Activated CD4-positive, alpha-beta T cell treated with anti-CD3 and anti-CD28 coated beads for 4 hours (primary cell): ENCODE data around the gene CIAO2A.
"Not testable (repeated sequence)": the region's sequence is repeated elsewhere in the genome, so short reads cannot be mapped to it uniquely, and the experiment has no call there.

Source experiments
- DNase-seq, 2 donors: peaks; one replicate each; pipeline ENCODE4 v3.0.0-alpha.2; 2020

Gene CIAO2A

GRCh38 chr15:64070965-64071851, 22.4 kb downstream of the CIAO2A start:
- no peak for DNase-seq

- no peak for DNase-seq
These were observed 23.5 kb downstream of the CIAO2A start for GRCh38 chr15:64070106-64070505.

- no peak for DNase-seq
These were observed 25.5 kb downstream of the CIAO2A start for GRCh38 chr15:64068133-64068532.

GRCh38 chr15:64067564-64068030, 26.0 kb downstream of the CIAO2A start:
- DNase-seq = peak; percentile 52 to 71

DNA sequence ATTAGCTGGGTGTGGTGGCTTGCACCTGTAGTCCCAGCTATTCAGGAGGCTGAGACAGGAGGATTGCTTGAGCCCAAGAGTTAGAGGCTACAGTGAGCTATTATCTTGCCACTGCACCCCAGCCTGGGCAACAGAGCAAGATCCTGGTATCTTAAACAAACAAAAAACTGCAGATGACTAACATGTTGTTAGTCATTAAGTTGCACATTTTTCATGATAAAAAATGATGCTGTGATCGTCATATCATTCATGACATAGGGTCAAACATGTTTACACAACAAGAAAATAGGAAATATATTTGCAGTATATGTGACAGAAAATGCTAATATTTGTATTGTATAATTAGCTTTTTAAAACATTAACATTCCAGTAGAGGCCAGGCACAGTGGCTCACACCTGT, 27.2 kb downstream of the CIAO2A start:
- no peak for DNase-seq

GRCh38 chr15:64060716-64061115, 32.9 kb downstream of the CIAO2A start:
- DNase-seq = no peak

- DNase-seq = not testable (repeated sequence)
These were observed 34.5 kb downstream of the CIAO2A start for GRCh38 chr15:64059104-64059503.

GRCh38 chr15:64058279-64058678, 35.4 kb downstream of the CIAO2A start:
- no peak for DNase-seq

GRCh38 chr15:64053674-64054073, 40.0 kb downstream of the CIAO2A start:
- DNase-seq = not testable (repeated sequence)

- no peak for DNase-seq
These were observed 40.6 kb downstream of the CIAO2A start for GRCh38 chr15:64052925-64053491.

DNA sequence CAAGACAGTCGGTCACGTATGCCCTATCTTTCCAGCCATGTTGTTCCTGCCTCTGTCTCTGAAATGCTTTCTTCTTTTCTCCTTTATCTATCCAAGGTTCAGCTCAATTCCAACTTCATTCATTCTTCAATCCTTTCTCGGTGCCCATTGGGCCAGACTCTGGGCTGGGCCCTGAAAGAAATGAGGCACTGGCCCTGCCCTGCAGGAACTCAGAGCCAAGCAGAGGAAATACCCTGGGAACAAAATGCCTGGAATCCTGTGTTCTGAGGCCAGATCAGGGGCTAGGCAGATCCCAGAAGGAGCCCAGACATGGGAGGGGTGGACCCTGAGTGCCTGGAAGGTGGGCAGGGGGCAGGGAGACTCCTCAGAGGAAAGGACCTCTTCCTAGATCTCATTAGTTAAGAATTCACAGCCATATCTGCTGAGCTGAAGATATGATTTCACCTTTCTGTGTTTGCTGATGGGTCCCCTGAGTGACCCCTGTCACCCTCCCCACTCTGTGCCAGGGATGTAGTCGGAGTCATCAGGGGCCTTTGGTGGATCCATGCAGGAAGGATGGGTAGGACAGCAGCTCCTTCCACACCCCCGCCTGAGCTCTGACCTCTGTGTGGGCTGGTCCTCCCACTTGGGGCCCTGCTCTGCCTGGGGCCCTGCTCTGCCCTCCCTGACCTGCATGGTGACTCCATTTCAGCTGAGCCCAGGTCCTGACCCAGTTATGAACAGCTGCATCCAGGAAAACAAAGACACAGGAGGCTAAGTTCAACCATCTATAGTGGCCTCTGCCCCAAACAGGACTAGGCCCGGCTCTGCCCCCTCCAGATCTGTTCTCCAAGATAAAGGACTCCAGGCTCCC, 42.0 kb downstream of the CIAO2A start:
- no peak for DNase-seq

DNA sequence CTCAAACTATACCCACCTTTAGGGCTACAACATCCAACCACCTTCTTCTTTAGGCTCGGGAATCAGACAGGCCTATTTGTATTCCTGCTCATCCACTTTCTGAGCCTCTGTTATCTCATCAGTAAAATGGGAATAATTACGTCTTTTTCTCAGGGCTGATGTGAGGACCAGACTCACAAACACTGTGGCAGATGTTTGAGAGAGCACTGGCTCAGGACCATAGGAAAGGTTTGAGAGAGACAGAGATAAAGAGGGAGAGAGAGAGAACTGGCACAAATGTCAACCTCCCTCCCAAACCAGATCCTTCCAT, 42.6 kb downstream of the CIAO2A start:
- DNase-seq = no peak

- DNase-seq = no peak
These were observed 43.2 kb downstream of the CIAO2A start for GRCh38 chr15:64050281-64051092.

GRCh38 chr15:64048781-64049460, 44.7 kb downstream of the CIAO2A start:
- DNase-seq = no peak

DNA sequence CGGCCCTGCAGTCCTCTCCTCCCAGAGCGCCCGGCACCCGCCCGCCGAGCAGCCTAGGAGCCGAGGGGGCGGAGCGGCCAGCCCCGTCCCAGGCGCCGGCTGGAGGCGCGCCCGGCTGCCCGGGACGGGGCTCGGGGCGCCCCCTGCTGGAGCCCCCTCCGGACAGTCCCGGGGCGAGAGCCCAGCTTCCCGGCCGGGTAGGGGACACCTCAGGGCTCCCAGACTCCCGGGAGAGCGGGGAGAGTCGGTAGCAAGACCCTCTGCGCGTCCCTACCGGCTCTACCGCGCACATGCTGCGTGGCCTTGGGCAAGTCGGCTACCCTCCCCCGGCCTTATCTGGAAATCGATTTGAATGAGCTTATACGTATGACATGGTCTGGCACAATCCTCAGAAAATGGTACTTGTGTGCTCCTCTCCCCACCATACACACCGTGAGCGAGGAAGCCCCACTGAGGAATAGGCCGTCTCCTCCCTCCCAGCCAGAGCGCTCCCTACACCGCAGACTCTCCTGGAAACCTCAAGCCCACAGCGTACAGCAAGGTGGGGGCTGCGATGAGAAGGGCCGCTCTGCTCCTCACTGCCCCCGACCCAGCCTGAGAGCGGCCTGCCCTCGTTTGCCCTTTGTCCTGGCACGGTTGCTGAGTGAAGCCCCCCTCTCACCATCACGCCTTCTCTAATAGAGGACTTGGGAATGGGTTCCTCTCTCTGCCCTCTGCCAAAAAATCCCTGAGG, 47.1 kb downstream of the CIAO2A start, which contains the start of gene DAPK2:
TSS of gene DAPK2 (minus strand) at position 65 of the 733 bp plus-strand sequence. CDS start 6,224 bp downstream, outside the sequence.
- DNase-seq = peak; percentile 62 to 67

- DNase-seq = no peak
These were observed 47.7 kb downstream of the CIAO2A start for GRCh38 chr15:64045774-64046420.

DNA sequence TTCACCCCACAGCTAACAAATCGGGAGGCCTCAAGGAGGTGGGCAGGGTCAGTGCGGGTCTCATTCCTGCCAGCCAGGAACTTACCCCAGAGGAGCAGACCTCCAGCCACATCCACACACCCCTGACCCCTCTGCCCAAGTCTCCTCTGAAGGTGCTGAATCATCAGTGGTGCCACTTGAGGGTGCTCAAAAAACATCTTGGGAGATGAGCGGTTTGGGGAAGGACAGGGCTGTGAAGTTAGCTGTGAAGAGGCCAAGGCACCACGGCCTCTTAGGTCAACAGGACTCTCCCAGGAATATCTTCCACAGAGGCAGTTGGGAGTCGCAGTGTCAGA, 48.6 kb downstream of the CIAO2A start:
- DNase-seq = no peak

GRCh38 chr15:64044300-64045100, 49.1 kb downstream of the CIAO2A start:
- no peak for DNase-seq

DNA sequence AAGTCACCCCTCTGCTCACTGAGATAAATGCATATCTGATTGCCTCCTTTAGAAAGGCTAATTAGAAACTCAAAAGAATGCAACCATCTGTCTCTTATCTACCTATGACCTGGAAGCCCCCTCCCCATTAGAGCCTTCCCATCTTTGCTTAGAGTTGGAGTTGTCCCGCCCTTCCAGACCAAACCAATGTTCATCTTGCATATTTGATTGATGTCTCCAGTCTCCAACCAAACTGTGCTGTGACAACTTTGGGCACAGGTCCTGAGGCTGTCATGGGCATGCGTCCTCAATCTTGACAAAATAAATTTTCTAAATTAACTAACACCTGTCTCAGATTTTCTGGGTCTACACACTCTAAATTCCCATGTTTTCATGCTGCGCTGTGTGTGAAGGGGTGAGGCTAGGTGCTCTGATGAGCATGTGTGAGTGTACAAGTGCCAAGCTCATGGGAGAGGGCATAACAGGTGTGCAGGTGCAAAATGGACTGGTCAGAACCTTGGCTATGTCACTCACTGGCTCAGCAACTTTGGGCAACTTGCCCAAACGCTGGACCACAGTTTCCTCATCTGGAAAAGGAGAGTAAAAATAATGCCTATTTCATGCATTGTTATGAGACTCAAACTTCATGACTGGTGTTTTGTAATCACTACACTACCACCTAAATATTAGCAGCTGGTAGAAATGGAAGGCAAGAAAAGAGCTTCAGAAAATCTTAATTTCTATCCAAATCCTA, 54.6 kb downstream of the CIAO2A start:
- DNase-seq = no peak
